OCI-LY1 (cell line): Measurements from ENCODE around the gene BBX.

ENCODE experiments used
- CTCF ChIP-seq: fragments of 200-600 bp; sonication (generic), shearing (Covaris generic); IDR thresholded peaks from 2 replicates; pipeline ENCODE4 v1.5.1; 2017; ENCODE audit warnings: mild to moderate bottlenecking, antibody characterized with exemption, low read length, moderate library complexity, mixed read lengths
- EZH2 ChIP-seq: fragments of 200-600 bp; sonication (generic), shearing (Covaris generic); IDR thresholded peaks from 2 replicates; pipeline ENCODE4 v1.8.0; 2017; ENCODE audit warnings: borderline replicate concordance, mixed run types, mild to moderate bottlenecking, antibody characterized with exemption, low read length, moderate library complexity, mixed read lengths

GRCh38 chr3:107611775-107612469 lies 89.2 kb downstream of the BBX start:
- TF ChIP-seq CTCF (no peak), EZH2 (no peak)
